GM23338 (cell line): ENCODE results near the gene CLDN19. TPM values are rescaled to one million over a fixed set of nuclear protein-coding genes. Genes with fewer than 3 reads are reported as not detected.

ENCODE experiments used
- ATAC-seq: fragments of 200-7000 bp; cut with Tn5 transposase; 3 replicates; pipeline ENCODE4 v1.9.1; 2020
- DNase-seq: peaks from one replicate; pipeline ENCODE4 v3.0.0-alpha.2; 2015; ENCODE audit warnings: low spot score
- H2AFZ ChIP-seq: fragments of 200-600 bp; sonication (generic); 2 replicates; pipeline ENCODE4 v1.8.0; 2016; ENCODE audit warnings: antibody characterized with exemption, mild to moderate bottlenecking, moderate library complexity
- H3F3A ChIP-seq: fragments of 200-600 bp; sonication (generic); replicated peaks from 2 replicates; pipeline ENCODE4 v1.8.0; 2017; ENCODE audit warnings: antibody characterized with exemption, mixed run types, low read depth
- H3K27ac ChIP-seq: fragments of 200-600 bp; sonication (generic); 2 replicates; pipeline ENCODE4 v1.6.1; 2016; ENCODE audit warnings: low read depth
- H3K27me3 ChIP-seq: fragments of 200-600 bp; sonication (generic); 2 replicates; pipeline ENCODE4 v1.8.0; 2016; ENCODE audit warnings: mild to moderate bottlenecking, mixed run types, moderate library complexity; ENCODE audit not compliant: insufficient read depth
- H3K36me3 ChIP-seq: fragments of 200-600 bp; sonication (generic); 2 replicates; pipeline ENCODE4 v1.8.0; 2016; ENCODE audit warnings: mild to moderate bottlenecking; ENCODE audit not compliant: insufficient read depth
- H3K4me1 ChIP-seq: fragments of 200-600 bp; sonication (generic); 2 replicates; pipeline ENCODE4 v1.8.0; 2016; ENCODE audit warnings: mild to moderate bottlenecking, moderate library complexity; ENCODE audit not compliant: insufficient read depth
- H3K4me2 ChIP-seq: fragments of 200-600 bp; sonication (generic); 2 replicates; pipeline ENCODE4 v1.7.1; 2017; ENCODE audit warnings: mixed run types
- H3K4me3 ChIP-seq: fragments of 200-600 bp; sonication (generic); 2 replicates; pipeline ENCODE4 v1.6.1; 2016; ENCODE audit warnings: mixed run types
- H3K79me2 ChIP-seq: fragments of 200-600 bp; sonication (generic); replicated peaks from 2 replicates; pipeline ENCODE4 v1.8.0; 2017; ENCODE audit warnings: mild to moderate bottlenecking; ENCODE audit not compliant: insufficient read depth
- H3K9me2 ChIP-seq: fragments of 200-600 bp; sonication (generic); 2 replicates; pipeline ENCODE4 v1.8.0; 2017; ENCODE audit not compliant: insufficient read depth
- H4K20me1 ChIP-seq: fragments of 200-600 bp; sonication (generic); replicated peaks from 2 replicates; pipeline ENCODE4 v1.8.0; 2017; ENCODE audit warnings: mild to moderate bottlenecking; ENCODE audit not compliant: insufficient read depth
- H3K27ac Mint-ChIP-seq: 2 replicates; pipeline ENCODE4 v1.8.0; 2020; ENCODE audit warnings: inconsistent platforms, mild to moderate bottlenecking, moderate library complexity, mixed read lengths
- H3K27me3 Mint-ChIP-seq: 3 replicates; pipeline ENCODE4 v1.8.0; 2022; ENCODE audit warnings: low read depth, mild to moderate bottlenecking, moderate library complexity, mixed read lengths, inconsistent platforms; ENCODE audit not compliant: insufficient read depth, poor library complexity
- H3K36me3 Mint-ChIP-seq: 3 replicates; pipeline ENCODE4 v1.8.0; 2021; ENCODE audit warnings: low read depth, mild to moderate bottlenecking, inconsistent platforms, moderate library complexity, mixed read lengths
- H3K4me1 Mint-ChIP-seq: 3 replicates; pipeline ENCODE4 v1.8.0; 2020; ENCODE audit warnings: mild to moderate bottlenecking, inconsistent platforms, mixed read lengths
- H3K4me3 Mint-ChIP-seq: 3 replicates; pipeline ENCODE4 v1.8.0; 2021; ENCODE audit warnings: moderate library complexity, mild to moderate bottlenecking, inconsistent platforms, mixed read lengths
- H3K9me3 Mint-ChIP-seq: 3 replicates; pipeline ENCODE4 v1.8.0; 2020; ENCODE audit warnings: moderate library complexity, mild to moderate bottlenecking, inconsistent platforms, mixed read lengths
- CTCF ChIP-seq, 2 experiments: fragments of 200-600 bp in 1 of 2; sonication (generic) in 1 of 2; conservative IDR thresholded peaks; 2 replicates each; pipeline versions ENCODE4 v1.5.1 to v1.6.1; 2016 to 2017; ENCODE audit warnings: antibody characterized with exemption in 2 of 2, low read depth in 2 of 2, mild to moderate bottlenecking in 2 of 2, moderate library complexity in 1 of 2
- EZH2 ChIP-seq: fragments of 200-600 bp; sonication (generic); IDR thresholded peaks from one replicate; pipeline ENCODE4 v1.8.0; 2017; ENCODE audit warnings: antibody characterized with exemption, mild to moderate bottlenecking, low read depth; ENCODE audit not compliant: unreplicated experiment
- EZH2phosphoT487 ChIP-seq: fragments of 200-600 bp; sonication (generic); IDR thresholded peaks from one replicate; pipeline ENCODE4 v1.8.1; 2018; ENCODE audit warnings: antibody characterized with exemption; ENCODE audit not compliant: unreplicated experiment
- JUNB ChIP-seq: IDR thresholded peaks from one replicate; pipeline ENCODE4 v1.6.1; 2016; ENCODE audit warnings: antibody characterized with exemption; ENCODE audit not compliant: unreplicated experiment
- POLR2AphosphoS5 ChIP-seq: IDR thresholded peaks from 2 replicates; pipeline ENCODE4 v1.6.1; 2016; ENCODE audit warnings: antibody characterized with exemption, low read depth
- ZNF331 ChIP-seq: fragments of 250-450 bp; sonication (Bioruptor Pico); IDR thresholded peaks from 2 replicates; pipeline ENCODE4 v1.5.0; 2020; ENCODE audit warnings: low read depth, mild to moderate bottlenecking, moderate library complexity
- polyA plus RNA-seq: library from polyadenylated mRNA; unstranded; fragments of >200 nt; fragmentation: Nextera tagmentation; extraction: Ambion mirVana; gene quantifications from 2 replicates; pipeline ENCODE4 v1.2.1, GENCODE V29; 2016
- total RNA-seq: library from RNA; depleted of rRNA; stranded (reverse); fragments of >200 nt; shearing (Covaris generic); gene quantifications from 2 replicates; pipeline ENCODE4 v1.2.3, GENCODE V29; 2014; rRNA removed
- TF ChIP-seq, protein P1 (sequence below): IDR thresholded peaks from one replicate; pipeline ENCODE4 v1.6.1; 2018; ENCODE audit warnings: antibody characterized with exemption; ENCODE audit not compliant: unreplicated experiment

Gene CLDN19
- total and polyA plus RNA-seq, 2 experiments from 2014 or later: 2.6 to 12.8 TPM

DNA sequence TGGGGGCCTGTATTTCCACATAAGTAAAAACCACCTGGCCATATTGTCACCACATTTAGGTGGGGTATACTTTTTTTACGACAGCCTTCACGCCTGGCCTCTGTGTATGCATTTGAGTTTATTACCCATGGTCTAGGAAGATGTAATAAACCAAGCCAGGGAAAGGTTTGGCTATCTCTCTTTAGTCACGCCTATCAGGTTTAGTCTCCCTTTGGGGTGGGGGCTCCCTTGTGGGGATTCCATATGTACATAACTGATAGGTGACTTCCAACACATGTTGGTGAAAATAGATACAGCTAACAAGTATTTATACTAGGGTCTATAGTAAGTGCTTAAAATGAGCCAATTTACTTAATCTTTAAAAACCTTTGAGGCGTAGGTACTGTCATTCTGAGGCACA, 53.6 kb downstream of the CLDN19 start (continued):
- TF ChIP-seq, protein P1, sequence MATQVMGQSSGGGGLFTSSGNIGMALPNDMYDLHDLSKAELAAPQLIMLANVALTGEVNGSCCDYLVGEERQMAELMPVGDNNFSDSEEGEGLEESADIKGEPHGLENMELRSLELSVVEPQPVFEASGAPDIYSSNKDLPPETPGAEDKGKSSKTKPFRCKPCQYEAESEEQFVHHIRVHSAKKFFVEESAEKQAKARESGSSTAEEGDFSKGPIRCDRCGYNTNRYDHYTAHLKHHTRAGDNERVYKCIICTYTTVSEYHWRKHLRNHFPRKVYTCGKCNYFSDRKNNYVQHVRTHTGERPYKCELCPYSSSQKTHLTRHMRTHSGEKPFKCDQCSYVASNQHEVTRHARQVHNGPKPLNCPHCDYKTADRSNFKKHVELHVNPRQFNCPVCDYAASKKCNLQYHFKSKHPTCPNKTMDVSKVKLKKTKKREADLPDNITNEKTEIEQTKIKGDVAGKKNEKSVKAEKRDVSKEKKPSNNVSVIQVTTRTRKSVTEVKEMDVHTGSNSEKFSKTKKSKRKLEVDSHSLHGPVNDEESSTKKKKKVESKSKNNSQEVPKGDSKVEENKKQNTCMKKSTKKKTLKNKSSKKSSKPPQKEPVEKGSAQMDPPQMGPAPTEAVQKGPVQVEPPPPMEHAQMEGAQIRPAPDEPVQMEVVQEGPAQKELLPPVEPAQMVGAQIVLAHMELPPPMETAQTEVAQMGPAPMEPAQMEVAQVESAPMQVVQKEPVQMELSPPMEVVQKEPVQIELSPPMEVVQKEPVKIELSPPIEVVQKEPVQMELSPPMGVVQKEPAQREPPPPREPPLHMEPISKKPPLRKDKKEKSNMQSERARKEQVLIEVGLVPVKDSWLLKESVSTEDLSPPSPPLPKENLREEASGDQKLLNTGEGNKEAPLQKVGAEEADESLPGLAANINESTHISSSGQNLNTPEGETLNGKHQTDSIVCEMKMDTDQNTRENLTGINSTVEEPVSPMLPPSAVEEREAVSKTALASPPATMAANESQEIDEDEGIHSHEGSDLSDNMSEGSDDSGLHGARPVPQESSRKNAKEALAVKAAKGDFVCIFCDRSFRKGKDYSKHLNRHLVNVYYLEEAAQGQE: no peak

GRCh38 chr1:42684139-42684538, 55.9 kb downstream of the CLDN19 start:
- DNase-seq (peak; percentile 39), ATAC-seq (peak; percentile 6; the same call in 2 of the 3 replicates)
- Mint-ChIP-seq H3K9me3 (peaks cover 3% of the 10 kb centered on the region; the same call in 2 of the 3 replicates), H3K27ac (peak overlapping the region; percentile 85; the same call in 1 of the 2 replicates), H3K4me1 (peaks cover 52% of the 10 kb centered on the region), H3K27me3 (peaks cover 12% of the 10 kb centered on the region), H3K4me3 (peak overlapping the region; percentile 95), H3K36me3 (peaks cover 51% of the 10 kb centered on the region)
- peak overlapping the region; percentile 84 for H3K4me3 ChIP-seq
- H3K4me2 ChIP-seq: peak overlapping the region; percentile 92
- no peaks in the 10 kb centered on the region for H3K9me2 ChIP-seq
- peaks cover 15% of the 10 kb centered on the region for H3K36me3 ChIP-seq
- peaks cover 56% of the 10 kb centered on the region for H4K20me1 ChIP-seq
- H3K79me2 ChIP-seq: peaks cover 79% of the 10 kb centered on the region
- H3F3A ChIP-seq: no peaks in the 10 kb centered on the region
- 0 out of 2 replicates have a peak overlapping the region, but pooled peaks have one; percentile 60 for H3K27ac ChIP-seq
- no peak overlapping the region for H2AFZ ChIP-seq
- TF ChIP-seq, protein P1: no peak
- TF ChIP-seq ZNF331 (CRISPR knock-in tag) (no peak), JUNB (no peak), EZH2 (no peak), CTCF (conservative IDR thresholded peaks at IDR 0.05; ENCODE audit: low read depth in 2 of 2) (no peak), POLR2AphosphoS5 (no peak), EZH2phosphoT487 (no peak)
- peaks cover 36% of the 10 kb centered on the region for H3K4me1 ChIP-seq
- no peaks in the 10 kb centered on the region for H3K27me3 ChIP-seq

Other genes starting within 250 kb of the CLDN19 start
- gene PPIH, start 81.8 kb downstream of the CLDN19 start, total RNA-seq: 66.5 and 71.2 TPM in 2 replicates
- gene PPIH, start 81.8 kb downstream of the CLDN19 start, polyA plus RNA-seq: 122 and 132 TPM in 2 replicates
- 1,206 and 1,282 TPM in 2 replicates for gene YBX1, start 57.8 kb downstream of the CLDN19 start, total RNA-seq
- gene YBX1, start 57.8 kb downstream of the CLDN19 start, polyA plus RNA-seq: 1,441 and 1,488 TPM in 2 replicates
- 67.1 and 75.1 TPM in 2 replicates for gene P3H1, start 26.8 kb upstream of the CLDN19 start, total RNA-seq
- gene P3H1, start 26.8 kb upstream of the CLDN19 start, polyA plus RNA-seq: 50.5 and 51.1 TPM in 2 replicates
- 3.3 and 4.4 TPM in 2 replicates for gene C1orf50, start 27.0 kb upstream of the CLDN19 start, total RNA-seq
- 4.7 and 5.0 TPM in 2 replicates for gene C1orf50, start 27.0 kb upstream of the CLDN19 start, polyA plus RNA-seq
- gene TMEM269, start 44.8 kb upstream of the CLDN19 start, total RNA-seq: 0.45 TPM in 1 of 2 replicates, not detected in the other
- gene TMEM269, start 44.8 kb upstream of the CLDN19 start, polyA plus RNA-seq: 0.28 and 0.31 TPM in 2 replicates
- 1.8 and 2.2 TPM in 2 replicates for gene ERMAP, start 76.9 kb upstream of the CLDN19 start, total RNA-seq
- 1.2 and 1.9 TPM in 2 replicates for gene ERMAP, start 76.9 kb upstream of the CLDN19 start, polyA plus RNA-seq
- gene SVBP, start 77.2 kb upstream of the CLDN19 start, total RNA-seq: 22.1 and 32.9 TPM in 2 replicates
- gene SVBP, start 77.2 kb upstream of the CLDN19 start, polyA plus RNA-seq: 77.3 and 82.1 TPM in 2 replicates
- gene ZNF691, start 106.4 kb upstream of the CLDN19 start, total RNA-seq: 26.4 and 27.7 TPM in 2 replicates
- 21.3 and 22.0 TPM in 2 replicates for gene ZNF691, start 106.4 kb upstream of the CLDN19 start, polyA plus RNA-seq
- 305 and 479 TPM in 2 replicates for gene SLC2A1, start 218.6 kb upstream of the CLDN19 start, total RNA-seq
- 63.9 and 66.1 TPM in 2 replicates for gene SLC2A1, start 218.6 kb upstream of the CLDN19 start, polyA plus RNA-seq